Cerebellar nuclear complex (tissue), 1 donor: ENCODE measurements around the gene SCN3B.
"Not testable (repeated sequence)": the region's sequence is repeated elsewhere in the genome, so short reads cannot be mapped to it uniquely, and the experiment has no call there.

ENCODE experiments used
- DNase-seq, 2 experiments: peaks; one replicate each; lab custom pipeline; 2025; lab: John Stamatoyannopoulos, UW

SCN3B gene, protein sequence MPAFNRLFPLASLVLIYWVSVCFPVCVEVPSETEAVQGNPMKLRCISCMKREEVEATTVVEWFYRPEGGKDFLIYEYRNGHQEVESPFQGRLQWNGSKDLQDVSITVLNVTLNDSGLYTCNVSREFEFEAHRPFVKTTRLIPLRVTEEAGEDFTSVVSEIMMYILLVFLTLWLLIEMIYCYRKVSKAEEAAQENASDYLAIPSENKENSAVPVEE

DNA sequence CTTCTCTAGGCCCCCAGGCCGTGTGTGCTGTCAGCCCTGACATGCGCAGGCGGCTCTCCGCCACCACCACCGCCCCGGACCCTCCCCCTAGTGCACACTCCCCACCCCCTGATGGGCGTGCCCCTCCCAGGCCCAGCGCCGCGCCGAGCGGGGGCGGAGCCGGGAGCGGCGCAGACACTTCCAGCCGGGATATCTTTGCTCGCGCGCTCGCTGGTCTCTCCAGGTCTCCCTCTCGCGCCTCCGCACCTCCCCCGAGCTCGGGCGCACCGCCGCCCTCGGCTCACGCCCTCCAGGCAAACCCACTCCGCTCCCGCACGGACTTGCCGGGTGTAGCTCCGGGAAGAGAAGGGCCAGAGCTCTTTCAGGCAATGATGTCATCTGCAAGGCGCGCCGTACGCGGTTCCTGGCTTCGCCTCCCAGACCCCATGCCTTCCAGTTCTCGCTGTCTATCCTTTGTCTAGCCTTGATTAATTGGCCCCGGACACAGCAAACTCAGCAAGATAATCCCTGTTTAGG lies at the start of gene SCN3B:
Gene SCN3B, minus strand, starts transcription at position 59 of the 516 bp plus-strand sequence. CDS start 823 bp downstream, outside the sequence.
- DNase-seq = peak in 1 of 2 experiments; percentile 23

- DNase-seq = no peak
These were observed 48.3 kb upstream of the SCN3B start for GRCh38 chr11:123702696-123703095.

- DNase-seq = no peak
These were observed 47.7 kb upstream of the SCN3B start for GRCh38 chr11:123702139-123702538.

GRCh38 chr11:123700772-123701171 lies 46.3 kb upstream of the SCN3B start:
- no peak for DNase-seq

GRCh38 chr11:123698546-123699127 lies 44.2 kb upstream of the SCN3B start:
- no peak for DNase-seq

- no peak for DNase-seq
These were observed 41.8 kb upstream of the SCN3B start for GRCh38 chr11:123696183-123696582.

DNA sequence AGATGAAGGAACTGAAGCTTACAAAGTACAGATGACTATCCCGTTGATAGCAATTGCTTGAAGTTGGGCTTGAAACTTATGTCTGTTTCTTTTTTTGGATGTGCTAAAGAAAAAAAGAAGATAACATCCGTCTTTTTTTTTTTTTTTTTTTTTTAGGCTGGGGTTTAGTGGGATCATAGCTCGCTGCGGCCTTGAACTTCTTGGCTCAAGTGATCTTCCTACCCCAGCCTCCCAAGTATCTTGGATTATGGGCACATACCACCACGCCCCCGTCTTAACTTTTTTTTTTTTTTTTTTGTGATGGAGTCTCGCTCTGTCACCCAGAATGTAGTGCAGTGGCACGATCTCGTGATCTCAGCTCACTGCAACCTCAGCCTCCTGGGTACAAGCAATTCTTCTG lies 40.8 kb upstream of the SCN3B start:
- DNase-seq = no peak

DNA sequence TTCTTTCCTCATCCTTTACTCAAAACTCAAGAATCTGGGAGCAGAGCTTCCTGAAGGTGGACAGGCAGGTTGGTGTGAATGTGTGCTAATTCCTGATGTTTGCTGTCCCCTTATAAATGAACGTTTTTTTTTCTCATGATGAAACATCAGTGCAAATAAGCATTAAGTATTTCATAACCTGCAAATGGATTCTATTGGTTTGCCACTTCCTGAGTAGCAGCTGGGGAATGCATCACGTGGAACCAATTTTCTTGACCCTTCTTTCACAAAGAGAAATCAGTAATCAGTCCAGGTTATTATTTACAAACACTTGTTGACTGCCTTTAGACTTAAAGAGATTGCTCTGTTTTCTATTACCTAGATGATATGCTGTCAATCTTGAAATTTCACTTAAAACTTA lies 40.1 kb upstream of the SCN3B start:
- DNase-seq = no peak

- no peak for DNase-seq
These were observed 38.5 kb upstream of the SCN3B start for GRCh38 chr11:123692961-123693360.

- no peak for DNase-seq
These were observed 36.1 kb upstream of the SCN3B start for GRCh38 chr11:123690485-123690884.

GRCh38 chr11:123684601-123685000 lies 30.2 kb upstream of the SCN3B start:
- DNase-seq = no peak

GRCh38 chr11:123683428-123684170 lies 29.2 kb upstream of the SCN3B start:
- DNase-seq = no peak

DNA sequence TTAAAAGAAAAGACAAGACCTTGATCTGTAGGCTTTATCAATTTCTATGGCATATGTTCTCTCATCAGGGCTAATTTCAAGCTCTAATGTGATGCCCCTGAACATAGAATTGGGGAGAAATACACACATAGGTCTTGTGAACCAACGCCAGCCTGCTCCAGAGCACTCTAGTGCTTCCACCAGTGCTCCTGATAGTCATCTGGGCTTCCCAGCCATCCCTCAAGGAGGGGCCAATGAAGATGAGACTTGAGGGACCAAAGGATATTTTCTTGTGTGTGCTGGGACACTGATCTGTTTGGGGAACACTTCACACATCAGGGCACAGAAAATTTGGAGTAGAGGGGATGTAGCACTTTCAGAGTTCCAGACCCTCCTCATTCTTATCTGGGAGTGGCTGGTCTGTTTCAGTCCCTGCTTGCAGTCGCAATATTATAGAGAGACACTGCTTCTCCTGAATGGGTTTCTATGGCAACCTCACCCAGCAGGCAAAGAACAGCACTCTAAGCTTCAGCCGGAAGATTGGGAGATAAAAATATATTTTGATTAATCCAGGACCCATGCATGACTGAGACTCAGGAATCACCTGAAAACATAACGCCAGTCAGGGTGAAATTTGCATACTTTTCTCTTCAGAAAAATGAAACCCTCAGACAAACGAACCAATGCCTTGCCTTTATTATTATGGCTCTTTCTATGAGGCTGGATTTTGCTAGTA lies 28.4 kb upstream of the SCN3B start:
- peak; percentile 51 to 70 for DNase-seq

DNA sequence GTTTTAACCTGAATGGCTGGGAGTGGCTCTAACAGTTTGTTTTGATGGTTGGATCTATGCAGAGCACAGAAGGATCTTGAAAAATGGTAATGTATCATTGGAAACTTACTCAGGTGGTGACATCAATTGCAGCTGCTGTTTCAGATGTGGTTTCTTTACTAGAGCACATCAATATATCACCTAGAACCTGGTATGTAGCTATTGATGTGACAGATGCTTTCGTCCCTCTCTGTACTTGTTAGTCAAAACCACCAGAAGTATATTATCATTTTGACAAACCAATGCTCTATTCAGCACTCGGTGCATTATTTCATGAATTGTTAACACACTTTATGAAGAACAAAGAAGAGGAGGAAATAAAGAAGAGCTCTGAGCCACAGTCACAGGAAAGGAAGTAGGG lies 26.6 kb upstream of the SCN3B start:
- no peak for DNase-seq

- no peak for DNase-seq
These were observed 23.8 kb upstream of the SCN3B start for GRCh38 chr11:123678246-123678645.

DNA sequence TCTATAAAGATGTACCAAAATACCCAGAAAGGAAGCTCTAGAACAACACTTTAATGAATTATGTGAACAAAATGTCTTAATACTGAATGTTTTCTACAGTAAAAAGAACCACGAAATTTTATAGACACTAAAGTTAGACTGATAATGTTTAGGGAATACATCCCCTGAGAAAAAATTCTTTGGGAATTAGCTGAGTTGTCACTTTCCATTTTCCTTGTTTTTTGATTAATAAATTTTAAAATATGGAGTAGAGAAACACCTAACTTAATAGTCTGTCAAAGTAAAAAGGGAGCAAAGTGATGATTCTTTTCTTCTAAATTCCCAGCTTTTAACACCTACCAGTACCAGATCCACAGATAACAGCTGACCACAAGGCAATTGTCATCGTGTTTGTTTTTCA lies 23.1 kb upstream of the SCN3B start:
- no peak for DNase-seq

DNA sequence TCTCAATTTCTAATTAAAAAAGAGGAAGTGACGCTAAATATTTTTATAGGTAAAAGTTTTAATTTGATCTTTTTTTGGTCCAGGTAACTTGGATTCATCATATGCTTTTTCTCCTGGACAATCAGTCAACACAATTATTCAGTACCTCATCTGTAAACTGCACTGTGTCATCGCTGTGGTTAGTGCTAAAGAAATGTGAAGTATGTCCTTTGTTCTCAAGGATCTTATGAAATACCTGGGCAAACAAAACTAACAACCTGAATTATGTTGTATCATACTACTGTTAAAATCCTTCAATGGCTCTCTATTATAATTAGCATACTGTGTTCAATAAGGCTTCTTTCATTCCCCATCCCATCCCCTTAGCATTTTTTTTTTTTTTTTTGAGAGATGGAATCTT lies 19.9 kb upstream of the SCN3B start:
- DNase-seq = no peak

GRCh38 chr11:123672568-123672967 lies 18.1 kb upstream of the SCN3B start:
- DNase-seq = no peak

DNA sequence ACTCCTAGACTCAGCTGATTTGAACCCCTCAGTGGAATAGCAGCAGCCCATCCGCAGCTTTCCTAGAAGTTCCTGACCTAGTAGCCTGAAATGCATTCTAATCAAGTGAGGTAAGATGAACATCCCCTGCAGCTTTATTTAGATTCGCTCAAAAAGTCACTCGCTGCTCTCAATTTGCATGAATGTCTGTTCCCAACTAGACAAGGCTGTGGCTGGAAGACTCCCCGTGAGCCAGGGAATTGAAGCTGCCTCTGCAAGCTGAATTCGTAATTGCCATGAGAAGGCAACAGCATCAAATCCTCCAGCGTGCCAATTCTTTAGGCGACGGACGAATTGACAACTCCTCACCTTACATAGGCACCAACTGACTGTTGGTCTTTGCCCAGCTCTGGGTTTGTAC lies 17.1 kb upstream of the SCN3B start:
- DNase-seq = no peak

DNA sequence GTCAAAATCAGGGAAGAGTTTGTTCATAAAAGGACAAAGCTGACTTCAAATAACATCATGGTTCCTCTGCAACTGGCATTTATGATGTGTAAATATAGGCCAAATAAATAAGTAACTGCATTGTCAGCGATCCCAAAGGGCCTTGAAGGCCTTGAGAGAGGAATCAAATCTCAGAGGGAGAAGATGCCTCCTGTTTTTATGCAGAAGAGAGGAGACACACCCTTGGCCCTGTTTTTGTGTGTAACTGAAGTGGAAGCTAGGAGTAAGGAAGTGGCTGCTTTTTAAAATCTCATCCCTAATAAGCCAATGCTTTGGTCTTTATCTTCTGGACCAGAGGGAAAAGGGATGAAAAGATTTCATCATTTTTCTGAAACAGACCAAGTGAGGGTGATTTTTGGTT lies 15.7 kb upstream of the SCN3B start:
- no peak for DNase-seq

DNA sequence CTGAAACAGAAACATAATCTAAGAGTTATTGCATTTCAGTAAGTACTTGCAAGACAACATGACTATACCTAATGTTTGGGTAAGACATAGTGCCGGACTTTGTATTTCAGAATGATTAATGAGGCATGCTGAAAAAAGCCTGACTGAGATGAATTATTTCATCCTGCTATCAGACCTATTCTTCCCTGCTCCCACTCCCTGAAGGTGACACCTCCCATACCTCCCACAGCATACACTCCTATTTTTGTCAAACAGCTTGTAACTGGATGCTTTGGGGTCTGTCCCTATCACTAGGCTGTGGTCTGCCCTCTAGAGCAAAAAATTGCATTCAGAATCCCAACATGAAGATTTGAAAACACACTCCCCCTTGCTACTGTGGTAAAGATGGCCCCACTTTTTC lies 10.9 kb upstream of the SCN3B start:
- no peak for DNase-seq

- not testable (repeated sequence) for DNase-seq
These were observed 5.5 kb upstream of the SCN3B start for GRCh38 chr11:123659965-123660364.
